Islet precursor cell (in vitro differentiated cells): Measurements from ENCODE around the gene BTNL8.

Source experiments
- DNase-seq: peaks from one replicate; pipeline ENCODE4 v3.0.0-alpha.2; 2018

Gene BTNL8, protein sequence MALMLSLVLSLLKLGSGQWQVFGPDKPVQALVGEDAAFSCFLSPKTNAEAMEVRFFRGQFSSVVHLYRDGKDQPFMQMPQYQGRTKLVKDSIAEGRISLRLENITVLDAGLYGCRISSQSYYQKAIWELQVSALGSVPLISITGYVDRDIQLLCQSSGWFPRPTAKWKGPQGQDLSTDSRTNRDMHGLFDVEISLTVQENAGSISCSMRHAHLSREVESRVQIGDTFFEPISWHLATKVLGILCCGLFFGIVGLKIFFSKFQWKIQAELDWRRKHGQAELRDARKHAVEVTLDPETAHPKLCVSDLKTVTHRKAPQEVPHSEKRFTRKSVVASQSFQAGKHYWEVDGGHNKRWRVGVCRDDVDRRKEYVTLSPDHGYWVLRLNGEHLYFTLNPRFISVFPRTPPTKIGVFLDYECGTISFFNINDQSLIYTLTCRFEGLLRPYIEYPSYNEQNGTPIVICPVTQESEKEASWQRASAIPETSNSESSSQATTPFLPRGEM

DNA sequence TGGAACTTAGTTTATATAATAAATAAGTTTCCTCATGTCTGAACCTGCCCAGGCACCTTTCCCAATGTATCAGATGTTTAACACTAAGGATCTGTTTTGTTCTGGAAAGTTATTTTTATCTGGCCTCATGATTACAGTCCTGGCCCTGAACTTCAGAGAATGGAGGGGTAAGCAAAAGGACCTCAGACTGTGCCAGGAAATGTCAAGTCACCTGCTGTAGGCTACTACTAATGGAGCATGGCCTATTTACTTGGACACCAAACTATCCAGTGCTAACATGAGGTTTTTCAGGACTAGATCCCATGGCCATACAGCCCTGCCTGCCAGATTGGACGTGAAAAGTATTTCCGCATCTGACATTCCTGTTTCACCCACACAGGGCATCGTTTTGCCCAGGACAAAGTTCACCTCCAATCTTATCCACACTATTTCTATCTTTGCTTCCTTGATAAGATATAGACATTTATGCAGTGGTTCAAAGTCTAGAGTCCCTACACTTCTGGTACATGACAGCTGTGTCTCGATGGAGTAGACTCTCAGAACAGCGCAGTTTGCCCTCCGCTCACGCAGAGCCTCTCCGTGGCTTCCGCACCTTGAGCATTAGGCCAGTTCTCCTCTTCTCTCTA, at the start of gene BTNL8:
TSS of gene BTNL8 (plus strand) at position 539 of the 626 bp plus-strand sequence. CDS start 152 bp downstream, outside the sequence.
- no peak for DNase-seq

DNA sequence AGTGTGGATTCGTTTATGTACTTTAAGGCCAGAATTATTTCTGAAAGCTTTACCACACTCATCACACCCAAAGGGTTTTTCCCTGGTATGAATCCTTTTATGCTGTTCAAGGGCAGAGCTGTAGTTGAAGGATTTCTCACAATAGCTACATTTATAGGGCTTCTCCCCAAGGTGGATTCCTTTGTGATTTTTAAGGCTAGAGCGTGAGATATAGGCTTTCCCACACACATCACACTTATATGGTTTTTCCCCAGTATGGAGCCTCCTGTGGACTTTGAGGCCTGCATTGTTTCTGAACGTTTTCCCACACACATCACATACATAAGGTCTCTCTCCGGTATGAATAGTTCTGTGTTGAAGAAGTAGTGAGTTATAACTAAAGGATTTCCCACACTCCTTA, 49.1 kb upstream of the BTNL8 start:
- DNase-seq, result no peak

DNA sequence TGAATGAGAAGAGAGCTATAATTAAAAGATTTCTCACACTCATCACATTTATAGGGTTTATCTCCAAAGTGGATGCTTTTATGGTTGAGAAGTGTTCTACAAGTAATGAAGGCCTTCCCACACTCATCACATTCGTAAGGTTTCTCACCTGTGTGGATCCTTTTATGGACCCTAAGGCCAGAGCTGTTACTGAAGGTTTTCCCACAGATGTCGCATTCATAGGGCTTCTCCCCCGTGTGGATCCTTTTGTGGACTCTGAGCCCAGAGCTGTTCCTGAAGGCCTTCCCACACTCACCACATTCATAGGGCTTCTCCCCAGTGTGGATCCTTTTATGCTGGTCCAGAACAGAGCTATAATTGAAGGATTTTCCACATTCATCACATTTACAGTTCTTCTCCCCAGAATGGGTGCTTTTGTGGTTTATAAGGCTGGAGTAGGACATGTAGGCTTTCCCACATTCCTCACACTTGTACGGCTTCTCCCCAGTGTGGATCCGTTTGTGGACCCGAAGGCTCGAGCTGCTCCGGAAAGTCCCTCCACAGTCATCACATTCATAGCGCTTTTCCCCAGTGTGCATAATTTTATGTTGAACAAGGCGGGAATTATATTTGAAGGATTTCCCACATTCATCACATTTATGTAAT, 48.4 kb upstream of the BTNL8 start:
- no peak for DNase-seq

DNA sequence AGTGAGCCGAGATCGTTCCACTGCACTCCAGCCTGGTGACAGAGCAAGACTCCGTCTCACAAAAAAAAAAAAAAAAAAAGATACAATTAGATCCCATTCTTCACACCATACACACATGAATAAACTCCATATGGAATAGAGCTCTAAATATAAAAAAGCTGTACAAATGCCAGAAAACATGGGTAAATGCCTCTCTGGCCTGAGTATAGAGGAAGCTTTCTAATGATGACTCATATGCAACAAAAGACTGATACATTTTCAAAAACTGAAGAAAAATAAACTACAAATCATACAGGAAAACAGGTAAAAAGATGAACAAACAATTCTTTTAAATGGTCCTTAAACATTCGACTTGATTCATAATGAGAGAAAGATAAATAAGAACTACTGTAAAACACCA, 46.5 kb upstream of the BTNL8 start:
- DNase-seq, result no peak

DNA sequence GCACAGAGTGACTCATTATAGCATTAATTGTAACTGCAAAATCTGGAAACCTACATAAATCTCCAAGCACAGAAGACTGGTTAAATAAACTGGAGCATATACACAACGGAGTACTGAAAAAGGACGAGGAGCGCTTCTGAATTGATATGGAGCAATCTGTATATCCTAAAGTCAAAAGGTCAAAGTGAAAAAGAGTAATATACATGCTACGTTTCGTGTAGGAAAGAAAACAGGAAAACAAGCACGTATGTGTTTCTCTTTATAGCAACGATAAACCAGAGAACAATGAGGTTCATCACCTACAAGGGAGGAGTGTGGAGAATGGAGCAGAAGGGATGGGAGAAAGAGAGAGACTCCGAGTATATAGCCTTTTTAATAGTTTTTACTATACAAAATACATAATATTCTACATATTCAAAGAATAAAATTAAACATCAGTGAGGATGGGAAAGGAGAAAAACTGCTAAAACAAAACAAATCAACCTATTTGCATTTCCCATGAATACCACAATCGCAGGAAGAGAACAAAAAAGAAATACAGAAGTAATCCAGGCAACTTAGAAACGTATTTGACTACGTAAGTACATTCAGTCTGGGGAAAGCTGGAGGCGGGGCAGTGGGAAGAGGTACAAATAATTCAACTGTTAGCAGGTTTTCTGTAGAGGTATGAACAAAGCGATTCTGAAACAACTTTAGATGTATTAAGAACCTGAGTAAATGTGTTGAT, 45.7 kb upstream of the BTNL8 start:
- DNase-seq, result no peak

DNA sequence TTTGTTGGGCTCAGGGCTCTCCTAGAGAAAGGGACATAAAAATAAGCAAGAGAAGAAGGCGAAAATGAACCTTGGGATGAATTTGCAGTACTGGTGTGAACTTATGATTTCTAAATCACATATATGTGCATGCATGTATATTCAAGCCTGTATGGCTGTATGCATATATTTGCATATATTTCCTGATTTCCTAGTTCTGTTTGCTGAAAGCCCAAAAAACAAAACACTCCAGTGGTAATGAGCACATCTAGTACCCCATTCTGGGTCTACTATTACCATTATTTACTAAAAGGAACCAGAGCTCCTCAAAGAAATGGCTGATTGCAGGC, 45.1 kb upstream of the BTNL8 start:
- no peak for DNase-seq

DNA sequence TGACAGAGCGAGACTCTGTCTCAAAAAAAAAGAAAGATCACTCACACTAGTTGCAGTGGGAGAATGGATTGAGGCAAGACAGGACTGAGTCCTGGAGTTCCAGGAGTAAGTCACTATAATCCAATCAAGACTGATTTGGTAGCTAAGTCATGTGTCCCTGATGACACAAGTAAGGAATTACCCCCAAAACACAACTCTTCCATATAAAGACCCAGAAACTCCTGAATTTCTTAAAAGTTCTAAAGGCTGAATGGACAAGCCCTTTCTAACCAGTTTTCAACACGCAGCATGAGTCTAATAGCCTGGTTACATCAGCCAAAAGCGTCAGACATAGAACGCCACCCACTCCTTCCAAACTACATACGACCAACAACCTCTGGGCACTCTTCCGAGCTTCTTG, 40.4 kb upstream of the BTNL8 start:
- DNase-seq, result no peak

DNA sequence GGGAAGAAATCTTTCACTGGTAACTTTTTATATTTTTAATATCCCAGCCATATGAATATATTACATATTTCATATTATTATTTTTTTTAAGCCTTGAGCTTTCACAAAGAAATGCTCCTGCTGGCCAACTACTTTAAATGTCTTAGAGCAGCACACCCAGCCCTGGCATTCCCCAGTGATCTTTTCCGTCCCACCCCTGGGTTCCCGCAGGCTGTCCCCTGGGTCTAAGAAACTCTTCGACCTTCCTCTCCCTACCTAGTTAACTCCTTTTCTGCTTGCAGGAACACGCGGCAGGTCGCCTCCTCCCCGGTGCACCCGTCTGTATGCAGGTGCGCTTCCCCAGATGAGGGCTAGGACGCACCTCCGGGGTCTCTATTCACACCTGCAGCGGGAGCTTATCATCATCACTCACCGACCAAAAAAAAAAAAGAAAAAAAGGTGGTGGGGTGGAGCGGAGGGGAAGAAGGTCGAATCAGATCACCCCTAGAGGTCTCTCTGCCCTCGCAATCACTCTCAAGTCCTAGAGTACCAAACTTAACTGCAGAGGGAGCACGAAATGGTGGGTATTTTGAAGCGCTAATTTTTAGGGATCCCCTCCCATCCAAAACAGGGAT, 38.6 kb upstream of the BTNL8 start:
- DNase-seq, result peak; percentile 62

DNA sequence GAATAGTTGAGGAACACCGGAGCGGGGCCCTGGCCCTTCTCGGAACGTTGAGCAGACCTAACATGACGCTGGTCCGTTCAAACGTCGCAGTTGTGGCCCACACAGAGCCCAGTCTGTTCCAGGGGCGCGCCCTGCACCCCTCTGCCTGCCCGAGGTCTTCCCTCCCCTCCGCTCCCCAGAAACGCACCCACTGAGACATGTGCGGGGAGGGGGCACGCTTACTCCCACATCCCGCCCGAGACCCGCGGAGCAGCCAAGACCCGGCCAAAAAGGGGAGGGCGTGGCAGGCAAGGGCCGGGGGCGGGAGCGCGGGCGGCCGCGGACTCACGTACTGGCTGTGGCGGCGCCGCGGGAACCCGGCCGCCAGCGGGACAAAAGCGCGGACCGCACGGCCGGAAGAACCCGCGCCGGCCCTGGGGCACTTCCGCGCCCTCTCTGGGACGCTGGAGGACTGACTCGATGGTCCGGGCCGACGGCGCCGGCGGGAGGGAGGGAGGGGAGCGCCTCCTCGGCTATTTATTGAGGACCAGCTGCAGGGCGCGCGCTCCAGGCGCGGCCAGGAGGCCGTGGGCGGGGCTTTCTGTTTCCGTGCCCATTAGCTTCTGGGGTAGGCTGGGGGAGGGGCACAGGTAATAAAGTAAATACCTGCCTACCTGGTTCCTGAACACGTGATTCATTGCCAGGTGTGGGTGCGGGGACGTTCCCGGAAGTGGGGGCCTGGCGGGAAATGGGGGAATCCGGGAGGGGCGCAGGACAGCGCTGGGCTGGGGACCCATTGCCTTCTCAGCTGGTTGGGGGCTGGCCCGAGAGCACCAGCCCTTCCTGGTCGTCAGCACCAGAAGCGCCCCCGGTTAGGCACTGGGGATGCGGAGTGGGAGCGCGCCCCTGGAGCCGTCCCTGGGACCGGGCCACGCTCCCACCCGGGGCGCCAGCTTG, 37.8 kb upstream of the BTNL8 start, which contains the start of gene ZFP62:
TSS of gene ZFP62 (minus strand) at position 390 of the 936 bp plus-strand sequence. CDS start at position 333, 57 bp downstream.
- DNase-seq, result peak; percentile 97

DNA sequence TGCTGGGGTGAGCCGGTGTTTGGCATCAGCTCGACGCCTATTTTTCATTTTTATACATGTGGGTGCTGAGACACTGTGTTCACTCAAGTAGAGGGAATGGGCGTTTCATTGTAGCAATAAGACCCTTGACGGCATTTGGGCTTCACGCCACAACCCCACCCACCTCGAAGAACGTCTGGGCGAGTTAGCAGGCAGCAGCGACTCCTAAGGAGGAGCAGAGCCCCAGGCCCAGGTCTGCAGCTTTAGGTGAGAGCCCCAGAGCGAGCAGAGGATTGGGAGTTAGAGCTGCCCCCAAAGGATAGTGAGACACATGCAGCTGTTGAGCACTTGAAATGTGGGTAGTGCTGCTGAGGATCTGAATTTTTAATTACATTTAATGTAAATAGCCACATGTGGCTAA, 36.3 kb upstream of the BTNL8 start:
- DNase-seq, result no peak

DNA sequence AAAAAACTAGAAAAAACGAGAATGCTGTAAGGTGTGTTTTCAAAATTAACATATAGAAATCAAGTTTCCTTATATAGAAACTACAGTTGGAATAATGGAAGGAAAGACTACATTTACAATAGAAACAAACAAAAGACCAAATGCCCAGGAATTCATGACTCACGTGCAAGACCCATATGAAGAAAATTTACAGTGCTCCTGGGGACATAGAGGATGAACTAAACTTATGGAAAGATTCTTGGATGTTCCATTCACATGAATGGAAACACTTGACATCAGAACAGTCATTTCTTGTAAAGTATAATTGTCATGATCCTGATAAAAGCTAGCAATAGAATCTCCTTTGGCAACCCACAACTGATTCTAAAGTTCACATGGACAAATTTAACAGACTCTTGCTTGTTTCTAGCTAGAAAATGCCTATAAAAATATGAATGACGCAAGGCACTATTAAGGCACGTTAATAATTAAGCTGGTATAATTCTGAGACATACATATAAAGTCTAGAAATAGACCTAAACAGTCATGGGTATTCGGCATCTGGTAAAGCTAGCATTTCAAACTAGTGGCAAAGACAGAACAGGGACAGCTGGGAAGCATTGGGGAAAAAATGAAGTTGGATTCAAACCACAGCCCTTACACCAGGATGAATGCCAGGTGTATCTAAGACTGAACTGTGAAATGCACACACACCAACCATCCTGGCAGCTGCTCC, 32.8 kb upstream of the BTNL8 start:
- DNase-seq, result no peak

DNA sequence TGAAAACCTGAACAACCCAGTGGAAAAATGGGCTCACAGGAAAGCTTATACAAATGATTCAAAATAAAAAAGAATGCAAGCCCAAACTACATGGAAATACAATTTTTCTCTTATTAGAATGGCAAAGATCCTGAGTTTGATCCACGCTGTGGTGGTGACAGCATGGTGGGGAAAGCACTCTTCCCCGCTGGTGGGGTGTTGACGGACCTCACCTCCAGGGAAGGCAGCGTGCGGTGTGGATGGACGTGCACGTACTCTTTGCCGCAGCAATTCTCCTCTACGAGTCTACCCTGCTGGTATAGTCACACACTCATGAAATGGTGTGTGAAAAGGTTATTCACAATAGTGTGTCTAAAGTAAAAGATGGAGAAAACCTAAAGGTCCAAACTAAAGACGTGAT, 32.0 kb upstream of the BTNL8 start:
- DNase-seq, result no peak

DNA sequence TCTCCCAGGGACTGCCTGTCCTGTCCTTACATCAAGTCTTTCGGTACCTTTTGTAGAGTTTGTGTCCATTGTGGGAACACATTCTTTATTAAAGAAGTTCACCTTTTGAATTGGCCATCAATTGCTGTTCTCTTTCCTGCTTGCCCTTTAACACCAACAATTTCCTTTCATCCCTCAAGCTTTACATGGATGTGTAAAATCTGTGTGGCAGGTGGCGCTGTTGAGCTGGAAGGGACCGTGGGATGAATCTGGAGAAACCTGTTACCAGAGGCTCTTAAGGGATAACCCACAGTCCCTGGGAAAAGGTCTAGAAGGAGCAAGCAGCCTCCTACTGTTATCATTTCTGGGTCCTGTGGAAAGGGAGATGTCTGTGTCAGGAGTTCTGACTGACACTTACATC, 30.0 kb upstream of the BTNL8 start:
- peak; percentile 91 for DNase-seq

DNA sequence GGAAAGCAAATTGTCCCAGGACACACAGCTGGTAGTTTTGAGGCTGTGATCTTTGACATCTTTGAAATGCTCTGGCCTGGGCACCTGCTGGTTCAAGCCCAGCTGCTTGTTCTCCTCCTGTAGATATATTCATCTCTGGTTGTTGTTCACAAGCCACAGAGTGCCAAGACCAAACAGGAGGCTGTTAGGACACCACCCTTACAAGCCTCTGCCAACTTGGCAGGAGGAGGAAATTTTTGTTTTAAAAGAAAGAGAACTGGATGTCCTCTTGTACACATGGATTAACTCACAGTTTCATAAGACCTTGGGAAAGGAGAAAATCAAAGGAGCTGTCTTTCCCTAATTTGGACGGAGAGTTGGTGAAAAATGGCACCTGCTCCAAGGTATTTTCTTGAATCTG, 29.4 kb upstream of the BTNL8 start:
- no peak for DNase-seq

DNA sequence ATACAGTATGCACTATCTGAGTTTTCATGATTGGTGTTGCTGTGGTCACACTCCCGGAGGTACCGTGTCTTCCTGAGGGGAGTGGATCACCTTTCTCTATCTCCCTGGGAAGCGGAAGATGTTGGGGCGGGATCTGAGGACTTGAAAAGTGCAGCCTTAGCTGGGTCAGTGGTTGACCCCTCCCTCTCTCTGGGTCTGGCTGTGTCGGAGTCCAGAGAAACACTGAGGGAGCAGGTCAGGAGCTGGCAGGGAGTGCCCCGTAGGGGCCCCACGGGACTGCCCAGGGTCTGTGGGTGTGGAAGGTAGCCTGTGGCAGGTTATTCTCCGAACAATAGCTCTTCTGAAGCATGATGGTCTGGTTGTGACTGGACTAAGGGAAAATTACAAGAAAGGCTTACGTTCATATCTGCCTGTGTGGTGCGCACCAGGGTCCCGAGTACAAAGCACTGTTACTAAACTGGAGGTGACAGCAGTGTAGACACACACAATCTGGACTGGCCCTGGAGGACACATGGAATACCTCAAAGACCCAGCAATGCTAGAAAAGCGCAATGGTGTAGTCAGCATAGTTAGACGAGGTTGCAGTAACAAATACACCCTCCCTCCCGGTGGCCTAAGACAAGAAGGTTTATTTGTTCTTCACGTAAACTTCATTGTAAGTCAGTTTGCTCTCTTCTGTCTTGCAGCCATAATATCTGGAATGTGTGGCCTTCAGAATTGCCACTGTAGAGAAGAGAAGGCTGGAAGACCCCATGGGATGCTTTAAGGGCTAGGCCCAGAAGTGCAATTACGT, 28.5 kb upstream of the BTNL8 start:
- no peak for DNase-seq

DNA sequence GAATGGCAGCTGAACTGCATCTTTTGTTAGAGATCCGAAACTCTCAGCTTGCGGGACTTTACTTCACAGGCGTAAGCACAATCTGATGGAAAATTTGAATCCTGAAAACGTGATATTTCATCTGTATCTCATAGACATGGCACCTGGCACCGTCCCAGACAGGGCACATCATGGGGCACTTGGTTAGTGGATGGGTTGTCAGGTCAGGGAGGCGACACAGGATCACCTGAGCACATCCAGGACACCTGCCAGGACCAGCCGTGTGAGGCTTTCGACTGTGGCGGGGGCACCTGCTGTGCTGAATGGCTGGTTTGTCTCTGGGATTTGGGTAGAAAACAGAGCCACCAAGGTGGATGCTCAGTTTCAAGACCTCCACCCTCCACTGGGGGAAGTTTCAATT, 26.5 kb upstream of the BTNL8 start:
- no peak for DNase-seq

DNA sequence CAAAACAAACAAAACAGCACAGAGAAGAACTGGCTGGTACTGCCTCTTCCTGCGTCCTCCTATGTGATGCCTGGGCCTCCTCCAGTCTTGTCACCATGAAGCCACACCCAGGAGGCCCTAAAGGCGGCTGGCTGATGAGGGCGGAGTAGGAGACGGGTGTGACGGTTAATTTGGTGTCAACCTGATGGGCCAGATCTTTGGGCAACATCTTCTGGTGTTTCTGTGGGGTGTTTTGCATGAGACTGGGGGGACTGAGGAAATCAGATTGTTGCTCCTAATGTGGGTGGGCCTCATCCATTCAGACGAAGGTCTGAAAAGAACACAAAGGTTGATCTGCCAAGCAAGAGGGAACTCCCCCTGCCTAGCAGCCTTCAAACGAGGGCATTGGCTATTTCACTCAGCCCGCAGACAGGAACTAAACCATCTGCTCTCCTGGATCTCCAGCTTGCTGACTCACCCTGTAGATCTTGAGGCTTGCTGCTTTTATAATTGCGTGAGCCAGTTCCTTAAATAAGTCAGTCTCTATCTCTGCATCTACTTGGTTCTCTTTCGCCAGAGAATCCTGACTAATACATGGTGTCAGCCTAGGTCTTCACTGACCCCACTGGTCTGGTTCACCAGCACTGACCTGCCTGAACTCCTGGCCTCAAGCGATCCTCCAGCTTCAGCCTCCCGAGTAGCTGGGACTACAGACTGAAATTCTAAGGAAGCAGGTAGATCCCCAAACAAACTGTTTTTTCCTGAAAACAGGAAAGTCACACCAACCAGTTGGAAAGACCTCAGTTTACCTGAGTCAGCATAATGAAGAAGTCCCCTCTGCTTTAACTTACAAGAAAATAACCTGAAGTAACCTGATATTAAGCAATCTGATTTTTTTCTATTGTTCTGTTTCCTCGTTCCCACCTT, 25.1 kb upstream of the BTNL8 start:
- DNase-seq, result no peak

DNA sequence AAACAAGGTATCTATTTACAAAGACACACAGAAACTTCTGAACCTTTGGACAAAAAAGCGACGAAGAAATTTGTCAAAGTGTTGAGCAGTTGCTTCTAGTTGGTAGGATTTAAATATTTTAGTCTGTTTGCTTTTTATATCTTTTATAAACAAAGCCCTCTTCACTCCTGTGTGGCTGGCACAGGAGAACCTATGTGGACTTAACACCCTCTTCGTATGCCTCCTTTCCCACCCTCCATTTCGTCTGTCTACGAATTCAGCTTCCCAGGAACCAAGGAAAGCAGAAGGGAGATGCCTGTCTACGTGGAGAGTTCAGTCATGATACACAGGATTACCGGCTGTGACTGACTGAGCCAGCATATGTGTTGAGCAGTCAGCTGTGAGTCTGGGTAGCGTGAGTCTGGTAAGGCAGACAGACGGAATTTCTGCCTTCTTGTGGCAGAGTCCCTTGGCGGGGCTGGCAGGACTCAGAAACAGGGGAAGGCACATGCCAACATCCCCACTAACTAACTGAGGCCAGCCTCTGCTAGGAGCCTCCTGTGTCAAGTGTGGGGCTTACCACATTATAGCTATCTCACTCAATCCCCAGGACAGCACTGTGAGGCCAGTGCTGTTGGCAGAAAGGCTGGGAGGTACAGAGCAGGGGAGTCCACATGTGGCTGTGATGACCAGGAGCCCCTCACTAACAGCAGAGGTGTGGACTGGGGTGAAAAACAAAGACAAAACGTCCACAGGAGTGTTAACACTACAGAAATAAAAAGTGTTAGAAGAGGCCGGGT, 24.0 kb upstream of the BTNL8 start:
- DNase-seq, result no peak
